ENCODE results near the gene FKBP3. TPM values are rescaled to one million over a fixed set of nuclear protein-coding genes. Genes with fewer than 3 reads are reported as not detected.

Gene FKBP3
- total and polyA plus RNA-seq, 2 experiments from 2014 or later = 52.4 to 117 TPM

DNA sequence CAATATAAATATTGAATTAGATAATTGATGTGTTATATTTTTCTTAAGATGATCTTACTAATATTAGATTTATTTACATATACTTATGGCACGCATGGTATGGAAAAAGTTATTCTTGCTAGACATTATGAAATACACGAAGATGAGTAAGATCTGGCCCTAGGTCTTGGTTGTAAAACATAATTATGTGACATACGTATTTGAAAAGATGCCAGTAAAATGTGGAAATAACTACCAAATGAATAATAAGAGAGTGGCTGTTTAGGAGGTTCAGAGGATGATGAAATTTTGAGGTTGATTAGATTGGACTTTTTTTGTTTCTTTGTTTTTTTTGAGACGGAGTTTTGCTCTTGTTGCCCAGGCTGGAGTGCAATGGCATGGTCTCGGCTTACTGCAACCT, 42.8 kb upstream of the FKBP3 start:
- Histone ChIP-seq H3K9me2 (replicated peaks; ENCODE audit: insufficient read depth) (no peaks in the 10 kb centered on the region), H3K4me3 (no peak overlapping the region), H2AFZ (no peak overlapping the region), H3K4me1 (ENCODE audit: insufficient read depth) (no peaks in the 10 kb centered on the region), H4K20me1 (ENCODE audit: insufficient read depth, poor library complexity, severe bottlenecking) (no peaks in the 10 kb centered on the region), H3K27me3 (no peaks in the 10 kb centered on the region), H3K36me3 (replicated peaks; ENCODE audit: insufficient read depth, low read depth) (no peaks in the 10 kb centered on the region), H3K79me2 (no peaks in the 10 kb centered on the region), H3K27ac (no peak overlapping the region), H3K4me2 (no peak overlapping the region), H3K9me3 (ENCODE audit: low read depth) (no peaks in the 10 kb centered on the region)
- no peak for TF ChIP-seq EZH2 (IDR thresholded peaks at IDR 0.05; ENCODE audit: borderline replicate concordance)
- no peak for TF ChIP-seq EZH2phosphoT487 (IDR thresholded peaks at IDR 0.05; ENCODE audit: low read depth, severe bottlenecking, unreplicated experiment)
- TF ChIP-seq, protein P1, sequence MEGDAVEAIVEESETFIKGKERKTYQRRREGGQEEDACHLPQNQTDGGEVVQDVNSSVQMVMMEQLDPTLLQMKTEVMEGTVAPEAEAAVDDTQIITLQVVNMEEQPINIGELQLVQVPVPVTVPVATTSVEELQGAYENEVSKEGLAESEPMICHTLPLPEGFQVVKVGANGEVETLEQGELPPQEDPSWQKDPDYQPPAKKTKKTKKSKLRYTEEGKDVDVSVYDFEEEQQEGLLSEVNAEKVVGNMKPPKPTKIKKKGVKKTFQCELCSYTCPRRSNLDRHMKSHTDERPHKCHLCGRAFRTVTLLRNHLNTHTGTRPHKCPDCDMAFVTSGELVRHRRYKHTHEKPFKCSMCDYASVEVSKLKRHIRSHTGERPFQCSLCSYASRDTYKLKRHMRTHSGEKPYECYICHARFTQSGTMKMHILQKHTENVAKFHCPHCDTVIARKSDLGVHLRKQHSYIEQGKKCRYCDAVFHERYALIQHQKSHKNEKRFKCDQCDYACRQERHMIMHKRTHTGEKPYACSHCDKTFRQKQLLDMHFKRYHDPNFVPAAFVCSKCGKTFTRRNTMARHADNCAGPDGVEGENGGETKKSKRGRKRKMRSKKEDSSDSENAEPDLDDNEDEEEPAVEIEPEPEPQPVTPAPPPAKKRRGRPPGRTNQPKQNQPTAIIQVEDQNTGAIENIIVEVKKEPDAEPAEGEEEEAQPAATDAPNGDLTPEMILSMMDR (IDR thresholded peaks at IDR 0.05; ENCODE audit: poor library complexity) = no peak
- 87% methylated on average over 5 of the region's 5 CpGs for WGBS (ENCODE audit: low lambda C conversion rate, missing lambda C conversion rate)
- no peak for DNase-seq (ENCODE audit: low spot score)

DNA sequence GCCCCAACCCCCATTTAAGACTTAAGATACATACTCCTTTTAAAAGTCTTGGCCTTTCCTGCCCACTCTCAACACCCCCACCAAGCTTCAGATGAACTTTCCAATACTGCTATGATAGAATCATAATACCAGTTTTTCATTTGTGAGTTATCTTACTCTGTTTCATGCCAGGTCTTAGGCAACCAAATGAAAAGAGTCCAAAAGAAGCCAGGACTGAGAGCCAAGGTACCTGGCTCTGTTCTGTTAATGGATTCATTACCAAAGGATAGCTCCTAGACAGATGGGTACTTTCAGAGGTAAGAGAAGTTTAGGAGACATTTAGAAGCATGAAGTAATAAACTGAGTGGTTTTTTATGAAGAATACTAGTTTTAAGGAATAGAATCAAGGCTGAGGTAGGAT, 35.6 kb upstream of the FKBP3 start:
- H3K79me2 ChIP-seq = no peaks in the 10 kb centered on the region

GRCh38 chr14:45156067-45156466, 21.8 kb upstream of the FKBP3 start:
- Histone ChIP-seq H3K9me3 (ENCODE audit: low read depth) (no peaks in the 10 kb centered on the region), H3K4me3 (no peak overlapping the region), H3K4me1 (ENCODE audit: insufficient read depth) (no peaks in the 10 kb centered on the region), H3K36me3 (replicated peaks; ENCODE audit: insufficient read depth, low read depth) (no peaks in the 10 kb centered on the region), H2AFZ (no peak overlapping the region), H3K4me2 (no peak overlapping the region), H3K9me2 (replicated peaks; ENCODE audit: insufficient read depth) (no peaks in the 10 kb centered on the region), H4K20me1 (ENCODE audit: insufficient read depth, poor library complexity, severe bottlenecking) (no peaks in the 10 kb centered on the region), H3K79me2 (no peaks in the 10 kb centered on the region), H3K27ac (no peak overlapping the region), H3K27me3 (no peaks in the 10 kb centered on the region)
- no peak for DNase-seq (ENCODE audit: low spot score)
- TF ChIP-seq EZH2 (IDR thresholded peaks at IDR 0.05; ENCODE audit: borderline replicate concordance) (no peak), EZH2phosphoT487 (IDR thresholded peaks at IDR 0.05; ENCODE audit: low read depth, severe bottlenecking, unreplicated experiment) (no peak)
- TF ChIP-seq, protein P1 (IDR thresholded peaks at IDR 0.05; ENCODE audit: poor library complexity) = no peak

More for the DNA sequence above, 35.6 kb upstream of the FKBP3 start:
- H3K27me3 ChIP-seq = no peaks in the 10 kb centered on the region
- no peaks in the 10 kb centered on the region for H3K36me3 ChIP-seq (replicated peaks; ENCODE audit: insufficient read depth, low read depth)
- H3K4me3 ChIP-seq = no peak overlapping the region
- no peak overlapping the region for H3K4me2 ChIP-seq
- H3K27ac ChIP-seq = no peak overlapping the region
- no peaks in the 10 kb centered on the region for H3K9me3 ChIP-seq (ENCODE audit: low read depth)
- no peak overlapping the region for H2AFZ ChIP-seq
- no peaks in the 10 kb centered on the region for H3K4me1 ChIP-seq (ENCODE audit: insufficient read depth)
- DNase-seq (ENCODE audit: low spot score) = no peak
- H4K20me1 ChIP-seq (ENCODE audit: insufficient read depth, poor library complexity, severe bottlenecking) = no peaks in the 10 kb centered on the region
- TF ChIP-seq, protein P1 (IDR thresholded peaks at IDR 0.05; ENCODE audit: poor library complexity) = no peak
- TF ChIP-seq EZH2phosphoT487 (IDR thresholded peaks at IDR 0.05; ENCODE audit: low read depth, severe bottlenecking, unreplicated experiment) (no peak), EZH2 (IDR thresholded peaks at IDR 0.05; ENCODE audit: borderline replicate concordance) (no peak)
- no peaks in the 10 kb centered on the region for H3K9me2 ChIP-seq (replicated peaks; ENCODE audit: insufficient read depth)

DNA sequence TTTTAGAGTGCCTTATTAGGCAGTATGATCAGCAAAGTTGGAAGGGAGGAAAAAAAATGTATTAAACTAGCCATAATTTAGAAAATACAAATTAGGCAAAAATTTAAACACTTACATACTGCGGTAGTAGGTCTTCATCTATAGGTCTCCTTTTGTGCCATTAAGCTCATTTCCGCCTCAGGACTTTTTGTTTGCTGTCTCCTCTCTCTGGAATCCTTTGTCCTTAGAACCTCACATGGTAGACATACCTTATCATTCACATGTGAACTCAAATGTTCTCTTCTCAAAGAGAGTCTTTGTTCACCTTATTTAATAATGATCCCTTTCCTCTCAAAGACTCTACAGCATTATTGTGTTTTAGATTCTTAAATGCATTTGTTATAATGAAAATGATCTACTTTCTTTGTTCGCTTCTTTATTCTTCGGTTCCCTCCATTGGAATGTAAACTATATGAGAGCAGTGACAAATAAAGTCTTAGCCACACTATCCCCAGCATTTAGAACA, 16.2 kb upstream of the FKBP3 start:
- Histone ChIP-seq H3K9me2 (replicated peaks; ENCODE audit: insufficient read depth) (no peaks in the 10 kb centered on the region), H3K27me3 (no peaks in the 10 kb centered on the region), H3K27ac (no peak overlapping the region), H3K36me3 (replicated peaks; ENCODE audit: insufficient read depth, low read depth) (no peaks in the 10 kb centered on the region), H4K20me1 (ENCODE audit: insufficient read depth, poor library complexity, severe bottlenecking) (no peaks in the 10 kb centered on the region), H2AFZ (no peak overlapping the region), H3K9me3 (ENCODE audit: low read depth) (no peaks in the 10 kb centered on the region), H3K4me3 (no peak overlapping the region), H3K79me2 (no peaks in the 10 kb centered on the region), H3K4me2 (no peak overlapping the region), H3K4me1 (ENCODE audit: insufficient read depth) (no peaks in the 10 kb centered on the region)
- no peak for DNase-seq (ENCODE audit: low spot score)
- TF ChIP-seq EZH2 (IDR thresholded peaks at IDR 0.05; ENCODE audit: borderline replicate concordance) (no peak), EZH2phosphoT487 (IDR thresholded peaks at IDR 0.05; ENCODE audit: low read depth, severe bottlenecking, unreplicated experiment) (no peak)
- TF ChIP-seq, protein P1 (IDR thresholded peaks at IDR 0.05; ENCODE audit: poor library complexity) = no peak
- whole genome bisulfite sequencing (ENCODE audit: low lambda C conversion rate, missing lambda C conversion rate) = 94% methylated on average over 4 of the region's 4 CpGs
